Stimulated activated naive CD8-positive, alpha-beta T cell treated with anti-CD3 and anti-CD28 coated beads, Interleukin-15, amount 100 ng/mL, for 72 hours (primary cell): ENCODE measurements around the gene ZNF33A.
"Not testable (repeated sequence)": the region's sequence is repeated elsewhere in the genome, so short reads cannot be mapped to it uniquely, and the experiment has no call there.

Experiments
- ATAC-seq: fragments of 150-1000 bp; cut with Tn5 transposase; 2 replicates; pipeline ENCODE4 v1.10.0; 2021; ENCODE audit warnings: mild to moderate bottlenecking, moderate library complexity
- DNase-seq, 2 donors: peaks; one replicate each; pipeline ENCODE4 v3.0.0; 2021 to 2022
- H3K27ac Mint-ChIP-seq, 2 donors: one replicate each; pipeline ENCODE4 v1.8.0; 2022; ENCODE audit warnings: mild to moderate bottlenecking in 2 of 2, mixed read lengths in 2 of 2, moderate library complexity in 2 of 2
- H3K27me3 Mint-ChIP-seq: one replicate; pipeline ENCODE4 v1.8.0; 2022; ENCODE audit warnings: mixed read lengths
- H3K4me1 Mint-ChIP-seq: one replicate; pipeline ENCODE4 v1.8.0; 2022; ENCODE audit warnings: mild to moderate bottlenecking, mixed read lengths
- H3K4me3 Mint-ChIP-seq, 2 donors: one replicate each; pipeline ENCODE4 v1.8.0; 2022; ENCODE audit warnings: mild to moderate bottlenecking in 2 of 2, mixed read lengths in 2 of 2, moderate library complexity in 1 of 2
- H3K9me3 Mint-ChIP-seq, 2 donors: one replicate each; pipeline ENCODE4 v1.8.0; 2022; ENCODE audit warnings: mixed read lengths in 2 of 2

ZNF33A gene

DNA sequence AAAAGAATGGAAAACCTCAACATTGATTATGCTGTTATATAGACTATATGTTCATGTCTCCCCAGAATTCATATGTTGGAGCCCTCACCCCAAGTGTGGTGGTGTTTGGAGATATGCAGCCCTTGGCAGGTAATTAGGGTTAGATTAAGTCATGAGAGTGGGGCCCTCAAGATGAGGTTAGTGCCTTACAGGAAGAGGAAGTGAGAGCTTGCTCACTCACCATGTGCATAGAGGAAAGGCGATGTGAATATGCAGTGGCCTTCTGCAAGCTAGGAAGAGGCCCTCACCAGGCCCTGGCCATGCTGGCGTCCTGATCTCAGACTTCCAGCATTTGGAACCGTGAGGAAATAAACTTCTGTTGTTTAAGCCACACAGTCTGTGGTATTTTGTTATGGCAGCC is 14.8 kb downstream of the ZNF33A start:
- Mint-ChIP-seq H3K4me3 (no peak overlapping the region), H3K9me3 (peaks cover 10 to 20% of the 10 kb centered on the region in 2 donors), H3K4me1 (peaks cover 39% of the 10 kb centered on the region), H3K27me3 (no peaks in the 10 kb centered on the region), H3K27ac (peak overlapping the region; percentile 83 to 93)
- DNase-seq (no peak), ATAC-seq (peak; percentile 52)

DNA sequence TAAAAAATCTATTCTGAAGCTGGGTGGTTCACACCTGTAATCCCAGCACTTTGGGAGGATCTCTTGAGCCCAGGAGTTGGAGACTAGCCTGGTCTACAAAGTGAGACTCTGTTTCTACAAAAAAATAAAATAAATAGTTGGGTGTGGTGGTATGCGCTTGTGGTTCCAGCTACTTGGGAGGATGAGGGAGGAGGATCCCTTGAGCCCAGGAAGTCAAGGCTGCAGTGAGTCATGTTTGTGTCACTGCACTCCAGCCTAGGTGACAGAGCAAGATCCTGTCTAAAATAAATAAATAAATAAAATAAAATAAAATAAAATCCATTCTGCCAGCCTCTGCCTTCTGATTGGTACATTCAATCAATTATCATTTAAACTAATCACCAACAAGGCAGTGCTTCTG is 17.5 kb downstream of the ZNF33A start:
- no peak for ATAC-seq
- Mint-ChIP-seq H3K9me3 (peaks cover 10 to 20% of the 10 kb centered on the region in 2 donors), H3K4me1 (peaks cover 39% of the 10 kb centered on the region), H3K27me3 (no peaks in the 10 kb centered on the region), H3K27ac (no peak overlapping the region), H3K4me3 (no peak overlapping the region)
- no peak for DNase-seq

DNA sequence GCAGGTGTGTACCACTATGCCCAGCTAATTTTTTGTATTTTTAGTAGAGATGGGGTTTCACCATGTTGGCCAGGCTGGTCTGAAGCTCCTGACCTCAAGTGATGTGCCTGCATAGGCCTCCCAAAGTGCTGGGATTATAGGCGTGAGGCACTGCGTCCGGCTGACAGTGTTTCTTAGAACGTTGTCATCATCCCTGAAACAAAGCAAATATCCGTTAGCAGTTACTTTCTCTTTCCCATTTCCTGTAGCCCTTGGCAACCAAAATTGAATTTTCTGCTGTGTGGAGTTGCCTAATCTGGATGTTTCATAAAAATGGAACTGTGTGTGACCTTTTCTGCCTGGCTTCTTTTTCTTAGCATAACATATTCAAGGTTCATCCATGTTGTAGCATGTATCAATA is 22.4 kb downstream of the ZNF33A start:
- no peak overlapping the region for H3K27ac Mint-ChIP-seq
- H3K4me3 Mint-ChIP-seq, result no peak overlapping the region
- no peaks in the 10 kb centered on the region for H3K27me3 Mint-ChIP-seq
- H3K9me3 Mint-ChIP-seq, result peaks cover 6 to 7% of the 10 kb centered on the region in 2 donors
- DNase-seq (no peak), ATAC-seq (no peak)
- peaks cover 10% of the 10 kb centered on the region for H3K4me1 Mint-ChIP-seq

DNA sequence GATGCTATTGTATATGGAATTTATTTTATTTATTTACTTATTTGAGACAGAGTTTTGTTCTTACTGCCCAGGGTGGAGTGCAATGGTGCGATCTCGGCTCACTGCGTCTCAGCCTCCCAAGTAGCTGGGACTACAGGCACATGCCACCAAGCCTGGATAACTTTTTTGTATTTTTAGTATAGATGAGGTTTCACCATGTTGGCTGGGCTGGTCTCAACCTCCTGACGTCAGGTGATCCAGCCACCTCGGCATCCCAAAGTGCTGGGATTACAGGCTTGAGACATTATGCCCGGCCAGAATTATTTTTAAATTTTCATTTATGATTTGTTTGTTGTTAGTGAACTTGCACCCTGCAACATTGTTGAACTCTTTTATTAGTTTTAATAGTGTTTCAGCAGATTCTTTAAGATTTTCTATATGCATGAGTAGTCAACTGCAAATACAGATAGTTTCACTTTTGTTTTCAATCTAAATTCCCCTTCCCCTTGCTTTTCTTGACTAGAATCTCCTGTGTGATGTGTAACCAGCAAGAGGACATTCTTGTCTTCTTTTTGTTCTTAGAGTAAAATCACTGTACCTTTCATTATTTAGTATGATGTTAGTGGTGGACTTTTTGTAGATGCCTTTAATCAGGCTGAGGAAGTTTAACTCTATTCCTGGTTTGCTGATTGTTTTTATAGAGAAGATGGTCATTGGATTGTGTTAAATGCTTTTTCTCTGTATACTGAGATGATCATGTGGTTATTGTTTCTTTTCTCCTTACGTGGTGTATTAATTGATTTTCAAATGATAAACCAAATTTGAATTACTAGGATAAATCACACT is 27.8 kb downstream of the ZNF33A start:
- Mint-ChIP-seq H3K27ac (peak overlapping the region; percentile 60 to 86), H3K27me3 (no peaks in the 10 kb centered on the region), H3K4me3 (peak overlapping the region; percentile 65 to 70), H3K4me1 (peaks cover 30% of the 10 kb centered on the region), H3K9me3 (peaks cover 10 to 14% of the 10 kb centered on the region in 2 donors)
- DNase-seq (no peak), ATAC-seq (no peak)

DNA sequence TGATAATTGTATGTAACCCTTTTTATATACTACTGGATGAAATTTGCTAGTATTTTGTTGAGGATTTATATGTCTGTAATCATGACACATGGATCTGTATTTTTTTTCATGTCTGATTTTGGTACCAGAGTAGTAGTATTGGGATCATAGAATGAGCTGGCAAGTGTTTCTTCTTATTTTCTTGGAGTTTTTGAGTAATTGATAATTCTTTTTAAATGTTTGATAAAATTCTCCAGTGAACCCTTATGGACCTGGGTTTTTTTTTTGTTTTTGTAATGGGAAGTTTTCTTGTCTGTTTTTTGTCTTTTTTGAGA is 28.4 kb downstream of the ZNF33A start:
- DNase-seq, result no peak
- H3K4me1 Mint-ChIP-seq, result peaks cover 36% of the 10 kb centered on the region
- peak overlapping the region; percentile 65 to 70 for H3K4me3 Mint-ChIP-seq
- H3K27me3 Mint-ChIP-seq, result no peaks in the 10 kb centered on the region
- H3K9me3 Mint-ChIP-seq, result peaks cover 10 to 14% of the 10 kb centered on the region in 2 donors
- ATAC-seq, result no peak
- H3K27ac Mint-ChIP-seq, result peak overlapping the region in 1 of 2 donors; percentile 60

DNA sequence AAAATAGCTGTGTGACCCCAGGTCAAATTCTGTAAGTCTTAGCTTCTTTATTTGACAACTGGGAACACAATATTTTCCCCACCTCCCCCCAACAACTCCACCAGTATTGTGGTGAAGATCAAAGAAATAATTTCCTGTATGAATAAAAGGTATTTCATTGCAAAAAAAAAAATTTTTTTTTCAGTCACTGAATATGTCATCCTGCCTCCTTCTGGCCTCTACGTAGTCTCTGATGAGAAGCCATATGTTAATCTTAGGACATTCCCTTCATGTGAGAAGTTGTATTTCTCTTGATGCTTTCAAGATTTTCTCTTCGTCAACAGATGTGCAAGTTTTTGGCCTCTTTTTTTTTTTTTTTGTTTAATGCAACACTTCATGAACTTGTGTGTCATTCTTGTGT is 33.0 kb downstream of the ZNF33A start:
- Mint-ChIP-seq H3K4me1 (peaks cover 47% of the 10 kb centered on the region), H3K4me3 (no peak overlapping the region), H3K27ac (no peak overlapping the region), H3K9me3 (peaks cover 21 to 42% of the 10 kb centered on the region in 2 donors), H3K27me3 (no peaks in the 10 kb centered on the region)
- no peak for ATAC-seq
- DNase-seq, result no peak

DNA sequence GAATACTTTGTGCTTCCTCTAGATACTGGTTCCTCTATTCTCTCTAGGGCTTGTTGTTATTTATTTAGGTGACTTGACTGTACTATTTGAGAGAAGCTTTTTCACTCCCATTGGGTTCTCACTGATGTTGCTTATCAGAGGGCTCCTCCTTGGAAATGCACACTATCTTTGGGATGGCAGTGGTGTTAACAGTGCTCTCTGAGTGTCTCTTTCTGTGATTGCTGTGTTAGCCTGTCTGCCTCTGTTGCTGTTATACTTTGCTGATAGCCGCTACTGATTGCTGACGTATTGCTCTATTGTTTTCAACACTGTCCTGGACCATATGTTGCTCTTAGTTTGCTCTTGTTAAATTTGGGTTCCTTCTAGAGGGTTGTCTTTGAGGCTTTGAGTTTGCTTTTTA is 34.7 kb downstream of the ZNF33A start:
- Mint-ChIP-seq H3K4me1 (peaks cover 32% of the 10 kb centered on the region), H3K27ac (no peak overlapping the region), H3K4me3 (no peak overlapping the region), H3K9me3 (peaks cover 30 to 46% of the 10 kb centered on the region in 2 donors), H3K27me3 (no peaks in the 10 kb centered on the region)
- ATAC-seq (no peak), DNase-seq (no peak)

DNA sequence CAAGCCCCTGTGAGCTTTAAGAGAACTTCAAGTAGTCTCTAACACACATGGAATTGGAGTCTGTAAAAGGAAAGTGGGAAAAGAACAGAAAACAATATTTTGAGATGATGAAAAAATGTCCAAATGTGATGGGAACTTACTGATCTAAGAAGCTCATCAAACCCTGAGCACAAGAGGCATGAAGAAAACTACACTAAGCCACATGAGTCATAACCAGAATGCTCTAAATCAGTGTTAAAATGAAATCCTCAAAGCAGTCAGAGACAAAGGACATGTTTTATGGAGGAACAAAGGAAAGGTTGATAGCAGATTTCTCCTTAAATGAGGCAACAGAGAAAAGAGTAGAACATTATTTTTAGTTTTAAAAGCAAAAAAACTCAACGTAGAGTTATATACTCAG is 37.2 kb downstream of the ZNF33A start:
- peak overlapping the region in 1 of 2 donors; percentile 7 for H3K27ac Mint-ChIP-seq
- no peak overlapping the region for H3K4me3 Mint-ChIP-seq
- DNase-seq, result no peak
- H3K27me3 Mint-ChIP-seq, result no peaks in the 10 kb centered on the region
- H3K4me1 Mint-ChIP-seq, result peaks cover 26% of the 10 kb centered on the region
- H3K9me3 Mint-ChIP-seq, result peaks cover 25 to 38% of the 10 kb centered on the region in 2 donors
- ATAC-seq, result no peak

DNA sequence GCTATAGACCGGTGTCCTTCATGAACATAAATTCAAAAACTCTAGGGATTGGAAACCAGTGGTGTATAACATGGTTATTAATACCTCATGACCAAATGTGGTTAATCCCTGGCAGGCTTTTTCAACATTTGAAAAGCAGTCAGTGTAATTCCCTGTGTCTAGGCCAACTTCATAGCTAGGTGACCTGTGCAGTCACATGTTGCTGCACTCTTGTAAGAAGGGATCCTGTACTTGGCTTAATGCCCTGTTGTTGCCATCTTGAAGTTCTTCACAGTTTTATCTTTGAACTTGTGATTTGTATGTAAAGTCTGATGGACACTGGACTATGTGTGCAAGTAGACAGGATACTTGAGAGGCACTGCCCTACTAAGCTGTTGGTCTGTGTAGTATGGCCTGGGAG is 39.7 kb downstream of the ZNF33A start:
- peaks cover 8% of the 10 kb centered on the region for H3K4me1 Mint-ChIP-seq
- peaks cover 43 to 54% of the 10 kb centered on the region in 2 donors for H3K9me3 Mint-ChIP-seq
- H3K4me3 Mint-ChIP-seq, result no peak overlapping the region
- ATAC-seq (no peak), DNase-seq (no peak)
- H3K27me3 Mint-ChIP-seq, result no peaks in the 10 kb centered on the region
- no peak overlapping the region for H3K27ac Mint-ChIP-seq

DNA sequence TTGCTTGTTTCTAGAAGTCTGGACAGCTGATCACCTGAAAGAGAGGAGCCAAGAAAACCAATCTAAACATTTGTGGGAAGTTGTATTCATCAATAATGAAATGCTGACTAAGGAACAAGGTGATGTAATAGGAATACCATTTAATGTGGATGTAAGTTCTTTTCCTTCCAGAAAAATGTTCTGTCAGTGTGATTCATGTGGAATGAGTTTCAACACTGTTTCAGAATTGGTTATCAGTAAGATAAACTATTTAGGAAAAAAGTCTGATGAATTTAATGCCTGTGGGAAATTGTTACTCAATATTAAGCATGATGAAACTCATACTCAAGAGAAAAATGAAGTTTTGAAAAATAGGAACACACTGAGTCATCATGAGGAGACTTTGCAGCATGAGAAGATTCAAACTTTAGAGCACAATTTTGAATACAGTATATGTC is 43.9 kb downstream of the ZNF33A start:
- Mint-ChIP-seq H3K9me3 (peaks cover 54 to 59% of the 10 kb centered on the region in 2 donors), H3K27ac (no peak overlapping the region), H3K27me3 (no peaks in the 10 kb centered on the region), H3K4me3 (no peak overlapping the region), H3K4me1 (no peaks in the 10 kb centered on the region)
- no peak for DNase-seq
- no peak for ATAC-seq

DNA sequence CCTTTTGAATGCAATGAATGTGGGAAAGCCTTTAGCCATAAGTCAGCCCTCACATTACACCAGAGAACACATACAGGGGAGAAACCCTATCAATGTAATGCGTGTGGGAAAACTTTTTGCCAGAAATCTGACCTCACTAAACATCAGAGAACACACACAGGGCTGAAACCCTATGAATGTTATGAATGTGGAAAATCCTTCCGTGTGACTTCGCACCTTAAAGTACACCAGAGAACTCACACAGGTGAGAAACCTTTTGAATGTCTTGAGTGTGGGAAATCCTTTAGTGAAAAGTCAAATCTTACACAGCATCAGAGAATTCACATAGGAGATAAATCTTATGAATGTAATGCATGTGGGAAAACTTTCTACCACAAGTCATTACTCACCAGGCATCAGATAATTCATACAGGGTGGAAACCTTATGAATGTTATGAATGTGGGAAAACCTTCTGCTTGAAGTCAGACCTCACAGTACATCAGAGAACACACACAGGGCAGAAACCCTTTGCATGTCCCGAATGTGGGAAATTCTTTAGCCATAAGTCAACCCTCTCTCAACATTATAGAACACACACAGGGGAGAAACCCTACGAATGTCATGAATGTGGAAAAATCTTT is 44.9 kb downstream of the ZNF33A start:
- peaks cover 54 to 61% of the 10 kb centered on the region in 2 donors for H3K9me3 Mint-ChIP-seq
- not testable (repeated sequence) for H3K27ac Mint-ChIP-seq, H3K27me3 Mint-ChIP-seq, H3K4me3 Mint-ChIP-seq, H3K4me1 Mint-ChIP-seq, DNase-seq, ATAC-seq

DNA sequence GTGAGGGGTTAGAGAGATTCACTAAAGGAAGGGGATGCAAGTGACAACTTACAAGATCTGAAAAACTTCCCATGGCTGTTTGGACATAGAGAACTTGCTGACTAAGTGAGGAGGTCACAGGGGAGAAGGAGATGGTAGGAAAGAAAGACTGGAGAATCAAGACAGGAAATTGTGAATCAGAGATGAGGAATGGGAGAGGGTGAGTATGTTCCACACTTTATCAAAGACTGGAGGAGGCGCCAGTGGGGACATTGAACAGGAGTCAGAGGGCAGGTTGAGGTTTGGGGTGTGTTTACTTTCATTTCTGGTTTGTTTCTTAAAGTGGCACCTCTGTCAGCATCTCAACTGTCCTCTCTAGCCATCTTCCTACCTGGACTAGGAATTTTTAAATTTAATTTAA is 59.2 kb downstream of the ZNF33A start:
- not testable (repeated sequence) for H3K4me3 Mint-ChIP-seq, H3K4me1 Mint-ChIP-seq, H3K27ac Mint-ChIP-seq, ATAC-seq, DNase-seq, H3K27me3 Mint-ChIP-seq
- H3K9me3 Mint-ChIP-seq, result peaks cover 11 to 12% of the 10 kb centered on the region in 2 donors

DNA sequence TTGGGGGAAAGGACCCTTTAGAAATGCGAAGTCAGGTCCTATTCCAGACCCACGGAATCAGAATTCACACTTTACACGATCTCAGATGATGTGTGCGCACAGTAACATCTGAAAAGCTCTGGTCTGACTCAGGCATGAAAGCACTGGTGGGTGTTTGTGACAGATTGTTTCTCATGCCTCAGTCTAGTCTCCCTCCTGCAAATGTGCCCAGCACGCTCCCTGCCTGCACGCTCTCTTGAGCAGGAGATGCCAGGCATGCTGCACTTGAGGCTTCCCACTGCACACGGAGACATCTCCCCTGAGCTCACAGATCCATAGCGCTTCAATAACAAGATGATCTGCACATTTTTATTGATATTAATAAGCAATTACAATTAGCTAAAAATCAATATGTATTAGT is 60.0 kb downstream of the ZNF33A start:
- peaks cover 17 to 19% of the 10 kb centered on the region in 2 donors for H3K9me3 Mint-ChIP-seq

DNA sequence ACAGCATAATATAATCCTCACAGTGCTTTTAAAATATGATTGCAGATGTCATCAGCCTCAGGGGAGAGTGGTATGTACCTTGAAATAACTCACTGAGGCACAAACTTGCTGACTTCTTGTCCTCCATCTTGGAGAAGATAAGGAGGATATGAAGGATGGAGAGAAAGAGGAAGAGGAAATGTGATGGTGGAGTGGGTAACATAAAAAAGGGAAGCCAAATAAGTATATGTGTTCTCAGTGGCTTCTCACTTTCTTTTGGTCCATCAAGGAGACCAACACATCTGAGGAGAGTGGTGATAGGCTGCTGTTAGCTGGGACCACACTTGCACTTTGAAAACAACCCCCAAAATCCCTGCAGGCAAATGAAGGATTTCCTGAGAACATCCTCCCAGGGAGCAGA is 62.1 kb downstream of the ZNF33A start:
- Mint-ChIP-seq H3K4me3 (no peak overlapping the region), H3K9me3 (peaks cover 28 to 35% of the 10 kb centered on the region in 2 donors), H3K27ac (no peak overlapping the region), H3K27me3 (no peaks in the 10 kb centered on the region), H3K4me1 (no peaks in the 10 kb centered on the region)
- ATAC-seq (no peak), DNase-seq (no peak)

More for the DNA sequence above, 60.0 kb downstream of the ZNF33A start:
- Mint-ChIP-seq H3K4me1 (no peaks in the 10 kb centered on the region), H3K27ac (no peak overlapping the region), H3K27me3 (no peaks in the 10 kb centered on the region), H3K4me3 (no peak overlapping the region)
- ATAC-seq (no peak), DNase-seq (no peak)

DNA sequence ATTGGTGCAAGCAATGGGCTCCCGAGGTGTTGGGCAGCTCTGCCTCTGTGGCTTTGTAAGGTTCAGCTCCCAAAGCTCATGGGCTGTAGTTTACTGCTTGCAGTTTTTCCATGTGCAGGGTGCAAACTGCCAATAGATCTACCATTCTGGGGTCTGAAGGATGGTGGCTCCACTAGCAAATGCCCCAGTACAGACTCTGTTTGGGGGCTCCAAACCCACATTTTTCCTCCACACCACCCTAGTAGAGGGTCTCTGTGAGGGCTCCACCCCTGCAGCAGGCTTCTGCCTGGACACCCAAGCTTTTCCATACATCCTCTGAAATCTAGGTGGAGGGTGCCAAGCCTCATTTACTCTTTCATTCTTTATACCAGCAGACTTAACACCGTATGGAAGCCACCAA is 66.2 kb downstream of the ZNF33A start:
- H3K27me3 Mint-ChIP-seq, result no peaks in the 10 kb centered on the region
- DNase-seq, result no peak
- H3K9me3 Mint-ChIP-seq, result peaks cover 24 to 35% of the 10 kb centered on the region in 2 donors
- no peak overlapping the region for H3K4me3 Mint-ChIP-seq
- no peak for ATAC-seq
- H3K27ac Mint-ChIP-seq, result no peak overlapping the region
- no peaks in the 10 kb centered on the region for H3K4me1 Mint-ChIP-seq

DNA sequence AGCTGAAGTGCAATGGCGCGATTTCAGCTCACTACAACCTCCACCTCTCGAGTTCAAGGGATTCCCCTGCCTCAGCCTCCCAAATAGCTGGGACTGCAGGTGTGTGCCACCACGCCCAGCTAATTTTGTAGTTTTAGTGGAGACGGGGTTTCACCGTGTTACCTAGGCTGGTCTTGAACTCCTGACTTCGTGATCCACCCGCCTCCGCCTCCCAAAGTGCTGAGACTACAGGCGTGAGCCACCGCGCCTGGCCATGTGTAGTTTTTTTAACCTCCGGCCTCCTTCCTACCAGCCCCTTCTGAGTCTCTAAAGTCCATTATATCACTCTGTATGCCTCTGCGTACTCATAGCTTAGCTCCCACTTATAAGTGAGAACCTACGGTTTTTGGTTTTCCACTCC is 82.8 kb downstream of the ZNF33A start:
- H3K9me3 Mint-ChIP-seq, result peaks cover 7 to 12% of the 10 kb centered on the region in 2 donors
- not testable (repeated sequence) for DNase-seq, ATAC-seq

More for the DNA sequence above, 82.8 kb downstream of the ZNF33A start:
- H3K4me3 Mint-ChIP-seq, result peak overlapping the region; percentile 83 to 92
- not testable (repeated sequence) for H3K27me3 Mint-ChIP-seq, H3K27ac Mint-ChIP-seq
- H3K4me1 Mint-ChIP-seq, result peaks cover 21% of the 10 kb centered on the region
